ENCODE measurements around the gene LDHB.
"Not testable (repeated sequence)": the region's sequence is repeated elsewhere in the genome, so short reads cannot be mapped to it uniquely, and the experiment has no call there.

The LDHB gene

GRCh38 chr12:21650997-21651396, 6.6 kb downstream of the LDHB start:
- peaks cover 65% of the 10 kb centered on the region for H3K36me3 Mint-ChIP-seq (ENCODE audit: insufficient read depth)
- peak overlapping the region in 1 of 2 donors; percentile 5 for H3K27ac Mint-ChIP-seq
- peaks cover 28 to 66% of the 10 kb centered on the region in 2 donors for H3K4me1 Mint-ChIP-seq (ENCODE audit: low read depth in 2 of 2)
- H3K9me3 Mint-ChIP-seq = no peaks in the 10 kb centered on the region
- no peak for DNase-seq
- no peak overlapping the region for H3K4me3 Mint-ChIP-seq
- H3K27me3 Mint-ChIP-seq = no peaks in the 10 kb centered on the region
- ATAC-seq (replicated peaks) = no peak

DNA sequence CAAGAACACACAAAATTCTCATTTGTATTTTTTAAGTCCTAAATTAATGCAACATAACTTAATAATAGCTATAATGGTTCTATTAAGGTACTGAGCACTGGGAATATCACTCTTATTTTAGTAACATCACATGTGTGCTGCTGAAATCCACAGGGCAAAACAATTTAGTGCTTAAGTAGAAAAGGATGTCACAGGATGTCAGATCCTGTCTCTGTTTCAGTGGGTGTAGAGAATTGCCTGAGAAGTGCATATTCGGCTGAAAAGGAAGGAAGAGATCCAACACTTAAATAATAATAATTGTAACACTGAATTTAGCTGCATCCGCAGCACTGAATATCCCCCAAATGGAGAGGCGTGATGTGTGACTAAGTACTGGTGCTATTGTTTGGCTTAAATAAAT, 8.6 kb downstream of the LDHB start:
- DNase-seq (no peak), ATAC-seq (replicated peaks) (no peak)
- no peaks in the 10 kb centered on the region for H3K27me3 Mint-ChIP-seq
- H3K27ac Mint-ChIP-seq = peak overlapping the region; percentile 7 to 51
- H3K9me3 Mint-ChIP-seq = no peaks in the 10 kb centered on the region
- H3K36me3 Mint-ChIP-seq (ENCODE audit: insufficient read depth) = peaks cover 69% of the 10 kb centered on the region
- H3K4me1 Mint-ChIP-seq (ENCODE audit: low read depth in 2 of 2) = peaks cover 19 to 62% of the 10 kb centered on the region in 2 donors
- H3K4me3 Mint-ChIP-seq = no peak overlapping the region

GRCh38 chr12:21648378-21648777, 9.3 kb downstream of the LDHB start:
- ATAC-seq (replicated peaks) (no peak), DNase-seq (no peak)
- Mint-ChIP-seq H3K4me3 (no peak overlapping the region), H3K4me1 (ENCODE audit: low read depth in 2 of 2) (peaks cover 15 to 59% of the 10 kb centered on the region in 2 donors), H3K36me3 (ENCODE audit: insufficient read depth) (peaks cover 69% of the 10 kb centered on the region), H3K9me3 (no peaks in the 10 kb centered on the region), H3K27ac (peak overlapping the region; percentile 7 to 51), H3K27me3 (no peaks in the 10 kb centered on the region)

DNA sequence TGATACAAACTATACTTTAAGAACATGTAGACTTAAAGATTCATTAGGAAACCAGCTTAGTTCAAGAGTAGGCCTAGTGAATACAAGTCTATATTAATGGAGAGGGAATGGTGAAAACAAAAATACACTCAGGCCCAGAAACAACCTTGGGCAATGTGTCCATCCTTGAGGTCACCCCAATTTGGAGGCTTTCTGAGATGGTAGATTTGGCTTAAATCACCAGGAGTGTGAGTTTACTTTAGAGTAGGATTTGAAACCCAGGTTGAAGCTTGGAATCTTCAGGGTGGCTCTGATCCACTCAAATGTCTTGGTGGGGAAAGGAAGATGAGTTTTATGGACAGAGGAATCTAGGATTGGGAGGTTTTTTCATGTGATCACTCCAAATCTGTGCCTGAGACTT, 10.5 kb downstream of the LDHB start:
- Mint-ChIP-seq H3K9me3 (no peaks in the 10 kb centered on the region), H3K27ac (peak overlapping the region in 1 of 2 donors; percentile 56), H3K4me1 (ENCODE audit: low read depth in 2 of 2) (peaks cover 11 to 49% of the 10 kb centered on the region in 2 donors), H3K36me3 (ENCODE audit: insufficient read depth) (peaks cover 69% of the 10 kb centered on the region), H3K27me3 (no peaks in the 10 kb centered on the region), H3K4me3 (no peak overlapping the region)
- ATAC-seq (replicated peaks) (no peak), DNase-seq (no peak)

GRCh38 chr12:21645041-21645500, 12.6 kb downstream of the LDHB start:
- not testable (repeated sequence) for H3K4me3 Mint-ChIP-seq; ATAC-seq (replicated peaks); DNase-seq; H3K9me3 Mint-ChIP-seq; H3K27ac Mint-ChIP-seq; H3K27me3 Mint-ChIP-seq
- peaks cover 81% of the 10 kb centered on the region for H3K36me3 Mint-ChIP-seq (ENCODE audit: insufficient read depth)
- H3K4me1 Mint-ChIP-seq (ENCODE audit: low read depth in 2 of 2) = peaks cover 11 to 44% of the 10 kb centered on the region in 2 donors

- ATAC-seq (replicated peaks) = no peak
- Mint-ChIP-seq H3K4me3 (no peak overlapping the region), H3K27me3 (no peaks in the 10 kb centered on the region), H3K9me3 (no peaks in the 10 kb centered on the region), H3K4me1 (ENCODE audit: low read depth in 2 of 2) (peaks cover 11 to 39% of the 10 kb centered on the region in 2 donors), H3K27ac (no peak overlapping the region), H3K36me3 (ENCODE audit: insufficient read depth) (peaks cover 80% of the 10 kb centered on the region)
- no peak for DNase-seq
Measured at GRCh38 chr12:21644516-21644915, 13.1 kb downstream of the LDHB start.

GRCh38 chr12:21643758-21644157, 13.9 kb downstream of the LDHB start:
- H3K27me3 Mint-ChIP-seq = no peaks in the 10 kb centered on the region
- no peak for DNase-seq
- H3K36me3 Mint-ChIP-seq (ENCODE audit: insufficient read depth) = peaks cover 84% of the 10 kb centered on the region
- no peak overlapping the region for H3K4me3 Mint-ChIP-seq
- peaks cover 11 to 42% of the 10 kb centered on the region in 2 donors for H3K4me1 Mint-ChIP-seq (ENCODE audit: low read depth in 2 of 2)
- H3K27ac Mint-ChIP-seq = no peak overlapping the region
- ATAC-seq (replicated peaks) = no peak
- no peaks in the 10 kb centered on the region for H3K9me3 Mint-ChIP-seq

DNA sequence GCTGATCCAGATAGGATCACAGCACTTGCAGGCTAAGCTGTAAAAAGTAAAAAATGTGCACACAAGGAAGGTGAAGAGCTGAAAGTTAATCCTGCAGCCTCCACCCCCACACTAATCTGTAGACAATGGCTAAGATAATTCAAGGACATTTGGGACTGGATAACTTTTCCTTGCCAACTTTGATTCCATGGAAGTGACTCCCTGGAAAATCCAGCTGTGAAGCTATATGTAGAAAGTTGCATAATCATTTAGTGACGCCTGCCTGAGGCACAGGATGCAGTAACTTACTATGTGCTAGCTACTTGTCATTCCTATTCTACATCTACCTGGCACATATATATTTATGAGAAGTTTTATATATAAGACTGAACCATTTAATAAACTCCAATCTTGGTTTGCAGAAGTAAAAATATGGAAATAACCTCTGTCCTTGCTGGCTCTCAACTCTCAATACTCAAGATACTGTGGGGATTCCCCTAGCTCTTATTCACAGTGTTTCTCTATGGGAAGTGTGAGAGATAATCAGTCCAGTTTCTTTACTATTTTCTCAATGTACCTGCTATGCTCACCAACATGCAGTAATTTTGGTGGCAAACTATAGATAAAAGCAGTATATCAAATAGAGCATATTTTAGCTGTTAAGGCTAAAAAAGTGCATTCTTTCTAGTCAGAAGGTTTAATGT, 14.8 kb downstream of the LDHB start:
- peaks cover 93% of the 10 kb centered on the region for H3K36me3 Mint-ChIP-seq (ENCODE audit: insufficient read depth)
- no peaks in the 10 kb centered on the region for H3K27me3 Mint-ChIP-seq
- peaks cover 11 to 48% of the 10 kb centered on the region in 2 donors for H3K4me1 Mint-ChIP-seq (ENCODE audit: low read depth in 2 of 2)
- no peak for ATAC-seq (replicated peaks)
- no peaks in the 10 kb centered on the region for H3K9me3 Mint-ChIP-seq
- no peak for DNase-seq
- no peak overlapping the region for H3K4me3 Mint-ChIP-seq
- peak overlapping the region in 1 of 2 donors; percentile 19 for H3K27ac Mint-ChIP-seq

DNA sequence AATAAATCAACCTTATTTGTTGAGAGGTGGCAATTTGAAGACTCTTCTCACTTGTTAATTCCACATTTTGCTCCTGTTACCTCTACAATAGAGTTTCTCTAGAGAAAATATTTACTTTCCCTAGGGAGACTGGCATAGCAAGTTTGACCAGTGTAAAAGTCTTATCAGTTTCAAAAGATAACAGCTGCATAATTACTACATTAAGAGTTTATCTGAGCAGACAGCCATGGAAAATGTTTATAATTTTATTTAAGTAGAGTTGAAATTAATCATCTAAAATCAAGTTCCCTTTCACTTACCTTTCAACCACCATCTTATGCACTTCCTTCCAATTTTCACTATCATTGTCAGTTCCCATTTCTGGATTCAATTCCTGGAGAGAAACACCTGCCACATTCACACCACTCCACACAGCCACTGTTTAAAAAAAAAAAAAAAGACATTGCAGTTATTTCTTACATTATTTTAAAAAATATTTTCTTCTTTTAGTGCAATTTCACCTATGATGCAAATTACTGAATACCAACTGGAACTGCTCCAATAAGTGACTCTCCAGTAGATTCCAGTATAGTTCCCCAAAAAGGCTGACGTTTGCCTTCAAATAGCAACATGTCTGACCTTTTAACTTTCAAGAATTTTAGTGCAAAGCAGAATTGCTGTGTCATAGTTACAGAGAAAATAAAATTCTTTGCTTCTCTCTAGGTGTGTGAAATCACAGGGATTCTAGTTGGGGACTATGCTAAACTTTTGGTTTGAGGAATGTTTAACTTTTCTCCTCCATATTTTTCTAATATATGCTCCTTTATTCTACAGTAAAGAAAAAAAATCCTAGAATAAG, 19.4 kb downstream of the LDHB start:
- ATAC-seq (replicated peaks) (no peak), DNase-seq (no peak)
- Mint-ChIP-seq H3K4me1 (ENCODE audit: low read depth in 2 of 2) (peaks cover 8 to 27% of the 10 kb centered on the region in 2 donors), H3K27ac (peak overlapping the region in 1 of 2 donors; percentile 78), H3K27me3 (no peaks in the 10 kb centered on the region), H3K36me3 (ENCODE audit: insufficient read depth) (peaks cover 71% of the 10 kb centered on the region), H3K9me3 (no peaks in the 10 kb centered on the region), H3K4me3 (no peak overlapping the region)

- Mint-ChIP-seq H3K4me3 (no peak overlapping the region), H3K27me3 (no peaks in the 10 kb centered on the region), H3K36me3 (ENCODE audit: insufficient read depth) (peaks cover 39% of the 10 kb centered on the region), H3K9me3 (no peaks in the 10 kb centered on the region), H3K4me1 (ENCODE audit: low read depth in 2 of 2) (peaks cover 0 to 12% of the 10 kb centered on the region in 2 donors), H3K27ac (no peak overlapping the region)
- DNase-seq (no peak), ATAC-seq (replicated peaks) (no peak)
Measured at GRCh38 chr12:21634245-21634644, 23.4 kb downstream of the LDHB start.

- peaks cover 10% of the 10 kb centered on the region for H3K36me3 Mint-ChIP-seq (ENCODE audit: insufficient read depth)
- no peaks in the 10 kb centered on the region for H3K9me3 Mint-ChIP-seq
- H3K4me3 Mint-ChIP-seq = no peak overlapping the region
- peak overlapping the region in 1 of 2 donors; percentile 16 for H3K27ac Mint-ChIP-seq
- no peaks in the 10 kb centered on the region for H3K4me1 Mint-ChIP-seq (ENCODE audit: low read depth in 2 of 2)
- H3K27me3 Mint-ChIP-seq = no peaks in the 10 kb centered on the region
- DNase-seq (no peak), ATAC-seq (replicated peaks) (no peak)
Measured at GRCh38 chr12:21631367-21631766, 26.3 kb downstream of the LDHB start.

- Mint-ChIP-seq H3K36me3 (ENCODE audit: insufficient read depth) (no peaks in the 10 kb centered on the region), H3K27me3 (no peaks in the 10 kb centered on the region), H3K9me3 (no peaks in the 10 kb centered on the region), H3K27ac (no peak overlapping the region), H3K4me1 (ENCODE audit: low read depth in 2 of 2) (no peaks in the 10 kb centered on the region), H3K4me3 (no peak overlapping the region)
- no peak for ATAC-seq (replicated peaks)
- no peak for DNase-seq
Measured at GRCh38 chr12:21627924-21628323, 29.7 kb downstream of the LDHB start.

GRCh38 chr12:21618566-21618965, 39.1 kb downstream of the LDHB start:
- Mint-ChIP-seq H3K4me3 (no peak overlapping the region), H3K36me3 (ENCODE audit: insufficient read depth) (no peaks in the 10 kb centered on the region), H3K9me3 (no peaks in the 10 kb centered on the region), H3K27ac (no peak overlapping the region), H3K27me3 (no peaks in the 10 kb centered on the region), H3K4me1 (ENCODE audit: low read depth in 2 of 2) (peaks cover 10 to 14% of the 10 kb centered on the region in 2 donors)
- ATAC-seq (replicated peaks) (no peak), DNase-seq (no peak)

DNA sequence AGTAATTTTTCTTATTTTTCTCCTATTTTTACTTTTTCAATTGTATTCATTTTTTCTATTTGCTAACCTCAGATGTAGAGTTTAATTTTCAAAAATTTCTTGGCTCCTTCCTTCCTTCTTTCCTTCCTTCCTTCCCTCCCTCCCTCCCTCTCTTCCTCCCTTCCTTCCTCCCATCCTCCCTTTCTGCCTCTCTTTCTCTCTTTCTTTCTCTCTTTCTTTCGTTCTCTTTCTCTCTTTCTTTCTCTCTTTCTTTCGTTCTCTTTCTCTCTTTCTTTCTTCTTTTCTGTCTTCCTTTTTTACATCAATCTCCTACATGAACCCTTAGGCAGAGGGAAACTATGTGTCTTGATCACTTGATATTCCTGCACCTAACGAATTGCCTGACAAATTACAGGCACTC, 40.6 kb downstream of the LDHB start:
- peaks cover 10 to 14% of the 10 kb centered on the region in 2 donors for H3K4me1 Mint-ChIP-seq (ENCODE audit: low read depth in 2 of 2)

More for the DNA sequence above, 40.6 kb downstream of the LDHB start:
- H3K27ac Mint-ChIP-seq = no peak overlapping the region
- H3K4me3 Mint-ChIP-seq = no peak overlapping the region
- ATAC-seq (replicated peaks) (no peak), DNase-seq (no peak)
- no peaks in the 10 kb centered on the region for H3K27me3 Mint-ChIP-seq
- no peaks in the 10 kb centered on the region for H3K36me3 Mint-ChIP-seq (ENCODE audit: insufficient read depth)
- no peaks in the 10 kb centered on the region for H3K9me3 Mint-ChIP-seq

Measured in effector memory CD8-positive, alpha-beta T cell (primary cell).